ENCODE results near the gene AMBP.

The AMBP gene

DNA sequence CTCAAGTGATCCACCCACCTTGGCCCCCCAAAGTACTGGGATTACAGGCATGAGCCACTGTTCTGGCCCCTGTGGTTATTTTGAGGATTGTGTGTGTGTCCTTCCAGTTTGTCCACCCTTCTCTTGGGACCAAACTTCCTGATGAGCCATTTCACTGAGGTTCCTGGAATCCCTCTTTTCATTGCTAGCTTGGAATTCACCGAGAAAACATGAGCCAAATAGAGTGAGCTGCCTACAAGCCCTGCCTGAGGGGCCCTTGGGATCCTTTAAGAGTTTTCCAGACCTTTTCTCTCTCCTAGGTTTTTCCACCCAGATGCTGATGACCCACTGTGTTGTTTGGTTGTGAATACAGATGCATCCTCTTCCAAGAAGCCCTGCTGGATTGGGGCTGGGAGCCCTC is 34.2 kb upstream of the AMBP start:
- no CpG with 5 or more reads among the region's 1 CpG for WGBS, 2 donors (ENCODE audit: extremely low coverage in 2 of 2, insufficient read length in 2 of 2, insufficient replicate concordance in 1 of 2)
- H3K79me1 ChIP-seq (ENCODE audit: low read depth, low read length), result no peaks in the 10 kb centered on the region

DNA sequence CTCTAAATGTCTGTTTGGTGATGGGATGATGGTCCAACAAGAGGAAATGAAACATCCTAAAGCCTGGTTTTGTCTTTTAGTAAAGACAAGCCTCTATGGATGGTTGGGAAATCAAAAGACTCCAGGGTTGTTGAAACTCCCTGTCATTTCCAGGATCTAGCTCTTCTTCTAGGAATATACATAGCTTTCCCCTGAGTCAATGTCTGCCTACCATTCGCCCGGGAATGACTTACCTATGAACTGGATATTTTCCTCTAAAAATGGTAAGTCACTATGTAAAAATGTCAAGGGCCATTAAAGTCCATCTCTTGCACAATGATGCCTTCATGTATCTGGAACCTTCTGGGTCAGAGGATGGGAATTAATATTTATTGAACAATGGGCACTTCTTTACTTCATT is 32.1 kb upstream of the AMBP start:
- no peak overlapping the region for H2AFZ ChIP-seq (ENCODE audit: low read length)
- H3K4me3 ChIP-seq (ENCODE audit: low read length in 2 of 2), result no peak overlapping the region
- no peak overlapping the region for H3K9ac ChIP-seq (ENCODE audit: low read depth, low read length, poor library complexity)
- H4K8ac ChIP-seq (ENCODE audit: low read depth, low read length), result no peak overlapping the region
- no CpG with 5 or more reads among the region's 2 CpGs for WGBS, 2 donors (ENCODE audit: extremely low coverage in 2 of 2, insufficient read length in 2 of 2, insufficient replicate concordance in 1 of 2)
- no peak overlapping the region for H3K23ac ChIP-seq (ENCODE audit: low read depth, low read length, poor library complexity)
- no peak overlapping the region for H3K18ac ChIP-seq (ENCODE audit: low read length)
- H2BK15ac ChIP-seq (ENCODE audit: low read length), result no peak overlapping the region
- no peak overlapping the region for H2BK120ac ChIP-seq (ENCODE audit: low read depth, low read length)
- no peaks in the 10 kb centered on the region for H3K9me3 ChIP-seq (replicated peaks in 1 of 2; ENCODE audit: control insufficient read depth in 2 of 2, insufficient read depth in 1 of 2, low read depth in 1 of 2, low read length in 2 of 2)
- no peak overlapping the region for H3K4me2 ChIP-seq (ENCODE audit: insufficient read depth, low read length, poor library complexity, severe bottlenecking)
- no peak overlapping the region for H2BK12ac ChIP-seq (ENCODE audit: low read length)
- DNase-seq (ENCODE audit: low spot score), result no peak
- H3K4ac ChIP-seq (ENCODE audit: low read length), result no peak overlapping the region
- H3K4me1 ChIP-seq (ENCODE audit: control insufficient read depth in 2 of 2, insufficient read depth in 1 of 2, low read depth in 1 of 2, low read length in 2 of 2), result peaks cover 3% of the 10 kb centered on the region in 2 donors
- no peaks in the 10 kb centered on the region for H3K79me1 ChIP-seq (ENCODE audit: low read depth, low read length)
- H3K27me3 ChIP-seq (ENCODE audit: control insufficient read depth in 3 of 3, insufficient read depth in 3 of 3, low read depth in 1 of 3, low read length in 3 of 3), result peaks cover 0 to 27% (median 0%) of the 10 kb centered on the region in 3 experiments
- H4K91ac ChIP-seq (ENCODE audit: low read depth, low read length, poor library complexity), result no peak overlapping the region
- H2BK5ac ChIP-seq (ENCODE audit: low read length), result no peak overlapping the region
- no peak overlapping the region for H2AK5ac ChIP-seq (ENCODE audit: low read depth, low read length)
- H3K36me3 ChIP-seq (replicated peaks in 1 of 2; ENCODE audit: control insufficient read depth in 2 of 2, insufficient read depth in 2 of 2, low read length in 2 of 2), result no peaks in the 10 kb centered on the region
- H3K27ac ChIP-seq (replicated peaks; ENCODE audit: low read length), result no peak overlapping the region
- H3K14ac ChIP-seq (ENCODE audit: low read length), result no peak overlapping the region

More for the DNA sequence above, 34.2 kb upstream of the AMBP start:
- H3K27me3 ChIP-seq (ENCODE audit: control insufficient read depth in 3 of 3, insufficient read depth in 3 of 3, low read depth in 1 of 3, low read length in 3 of 3), result peaks cover 0 to 34% (median 0%) of the 10 kb centered on the region in 3 experiments
- H2AK5ac ChIP-seq (ENCODE audit: low read depth, low read length), result no peak overlapping the region
- no peak overlapping the region for H3K9ac ChIP-seq (ENCODE audit: low read depth, low read length, poor library complexity)
- no peak overlapping the region for H3K18ac ChIP-seq (ENCODE audit: low read length)
- no peak overlapping the region for H3K4ac ChIP-seq (ENCODE audit: low read length)
- no peak overlapping the region for H4K8ac ChIP-seq (ENCODE audit: low read depth, low read length)
- H2BK12ac ChIP-seq (ENCODE audit: low read length), result no peak overlapping the region
- H3K27ac ChIP-seq (replicated peaks; ENCODE audit: low read length), result no peak overlapping the region
- no peak overlapping the region for H4K91ac ChIP-seq (ENCODE audit: low read depth, low read length, poor library complexity)
- H3K4me2 ChIP-seq (ENCODE audit: insufficient read depth, low read length, poor library complexity, severe bottlenecking), result no peak overlapping the region
- no peak for DNase-seq (ENCODE audit: low spot score)
- no peak overlapping the region for H3K4me3 ChIP-seq (ENCODE audit: low read length in 2 of 2)
- no peak overlapping the region for H2BK5ac ChIP-seq (ENCODE audit: low read length)
- no peaks in the 10 kb centered on the region for H3K36me3 ChIP-seq (replicated peaks in 1 of 2; ENCODE audit: control insufficient read depth in 2 of 2, insufficient read depth in 2 of 2, low read length in 2 of 2)
- H2BK15ac ChIP-seq (ENCODE audit: low read length), result no peak overlapping the region
- H3K23ac ChIP-seq (ENCODE audit: low read depth, low read length, poor library complexity), result no peak overlapping the region
- no peak overlapping the region for H2BK120ac ChIP-seq (ENCODE audit: low read depth, low read length)
- no peaks in the 10 kb centered on the region for H3K9me3 ChIP-seq (replicated peaks in 1 of 2; ENCODE audit: control insufficient read depth in 2 of 2, insufficient read depth in 1 of 2, low read depth in 1 of 2, low read length in 2 of 2)
- H2AFZ ChIP-seq (ENCODE audit: low read length), result no peak overlapping the region
- H3K4me1 ChIP-seq (ENCODE audit: control insufficient read depth in 2 of 2, insufficient read depth in 1 of 2, low read depth in 1 of 2, low read length in 2 of 2), result peaks cover 3 to 5% of the 10 kb centered on the region in 2 donors
- H3K14ac ChIP-seq (ENCODE audit: low read length), result no peak overlapping the region

DNA sequence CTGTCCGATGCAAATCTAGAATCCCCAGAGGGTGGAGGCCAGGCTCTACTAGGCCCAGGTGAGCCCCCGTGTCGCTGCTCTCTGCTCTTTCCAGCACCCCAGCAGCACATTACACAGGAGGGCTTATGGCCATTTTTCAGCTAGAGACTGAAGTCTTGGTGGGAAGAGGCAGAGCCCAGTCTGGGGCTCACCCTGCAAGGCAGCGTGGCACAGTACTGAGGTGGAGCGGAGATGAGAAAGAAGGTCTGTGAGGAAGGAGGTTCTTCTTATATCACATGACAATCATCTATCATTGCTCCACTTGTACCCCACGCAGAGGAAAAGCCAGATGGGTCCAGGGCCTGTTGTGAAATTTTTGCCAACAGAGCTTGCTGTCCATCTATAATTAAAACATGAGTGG is 31.0 kb upstream of the AMBP start:
- Histone ChIP-seq H3K27me3 (ENCODE audit: control insufficient read depth in 3 of 3, insufficient read depth in 3 of 3, low read depth in 1 of 3, low read length in 3 of 3) (peaks cover 0 to 33% (median 0%) of the 10 kb centered on the region in 3 experiments), H2BK120ac (ENCODE audit: low read depth, low read length) (peak overlapping the region; percentile 19), H3K4me3 (ENCODE audit: low read length in 2 of 2) (no peak overlapping the region), H3K79me1 (ENCODE audit: low read depth, low read length) (no peaks in the 10 kb centered on the region), H2AK5ac (ENCODE audit: low read depth, low read length) (no peak overlapping the region), H3K36me3 (replicated peaks in 1 of 2; ENCODE audit: control insufficient read depth in 2 of 2, insufficient read depth in 2 of 2, low read length in 2 of 2) (no peaks in the 10 kb centered on the region), H3K4me1 (ENCODE audit: control insufficient read depth in 2 of 2, insufficient read depth in 1 of 2, low read depth in 1 of 2, low read length in 2 of 2) (peaks cover 3% of the 10 kb centered on the region in 2 donors), H2BK5ac (ENCODE audit: low read length) (no peak overlapping the region), H3K4me2 (ENCODE audit: insufficient read depth, low read length, poor library complexity, severe bottlenecking) (no peak overlapping the region), H4K8ac (ENCODE audit: low read depth, low read length) (peak overlapping the region; percentile 19), H3K23ac (ENCODE audit: low read depth, low read length, poor library complexity) (no peak overlapping the region), H2BK12ac (ENCODE audit: low read length) (peak overlapping the region; percentile 92), H2BK15ac (ENCODE audit: low read length) (peak overlapping the region; percentile 54), H3K18ac (ENCODE audit: low read length) (peak overlapping the region; percentile 20), H3K9ac (ENCODE audit: low read depth, low read length, poor library complexity) (no peak overlapping the region), H3K4ac (ENCODE audit: low read length) (no peak overlapping the region), H3K9me3 (replicated peaks in 1 of 2; ENCODE audit: control insufficient read depth in 2 of 2, insufficient read depth in 1 of 2, low read depth in 1 of 2, low read length in 2 of 2) (no peaks in the 10 kb centered on the region), H3K14ac (ENCODE audit: low read length) (no peak overlapping the region), H2AFZ (ENCODE audit: low read length) (peak overlapping the region; percentile 83), H3K27ac (replicated peaks; ENCODE audit: low read length) (no peak overlapping the region), H4K91ac (ENCODE audit: low read depth, low read length, poor library complexity) (no peak overlapping the region)
- WGBS, 2 donors (ENCODE audit: extremely low coverage in 2 of 2, insufficient read length in 2 of 2, insufficient replicate concordance in 1 of 2), result no CpG with 5 or more reads among the region's 6 CpGs
- DNase-seq (ENCODE audit: low spot score), result no peak

DNA sequence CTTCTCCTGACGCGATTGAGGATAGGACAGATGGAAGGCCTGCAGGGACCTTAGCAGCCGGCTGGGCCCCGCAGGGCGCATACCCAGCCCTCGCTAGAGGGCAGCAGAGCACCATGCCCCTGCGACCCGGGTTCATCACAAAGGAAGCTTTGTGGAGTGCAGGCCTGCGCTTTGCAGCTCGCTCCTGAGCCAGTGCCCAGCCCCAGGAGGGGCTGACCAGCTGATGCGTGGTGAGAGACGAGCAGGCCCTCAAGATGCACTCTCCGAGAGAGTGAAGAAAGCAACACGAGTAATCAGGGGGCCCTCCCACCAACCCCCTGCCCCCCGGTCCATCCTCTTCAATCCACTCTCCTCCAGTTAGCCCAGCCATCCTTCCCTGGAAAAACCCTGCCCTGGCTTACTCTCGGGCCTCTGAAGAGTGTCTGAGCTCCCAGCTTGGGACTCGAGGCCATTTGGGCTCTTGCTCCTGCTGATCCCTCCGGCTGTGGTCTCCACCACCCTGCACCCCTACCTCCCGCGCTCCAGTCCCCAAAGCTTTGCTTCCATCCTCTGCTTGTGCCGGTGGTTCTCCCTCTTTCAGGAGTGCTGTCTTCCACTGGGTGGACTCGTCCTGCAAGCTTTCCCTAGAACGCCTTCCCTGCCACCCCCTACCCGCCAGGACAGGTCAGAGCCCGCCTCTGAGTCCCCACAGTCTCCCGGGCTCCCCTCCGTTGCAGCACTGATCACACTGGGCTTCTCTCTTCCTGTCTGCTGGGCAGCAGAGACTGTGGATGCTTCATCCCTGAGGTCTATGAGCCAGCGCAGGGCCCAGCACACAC is 30.1 kb upstream of the AMBP start:
- Histone ChIP-seq H2AFZ (ENCODE audit: low read length) (peak overlapping the region; percentile 83), H3K4me2 (ENCODE audit: insufficient read depth, low read length, poor library complexity, severe bottlenecking) (no peak overlapping the region)

More for the DNA sequence above, 30.1 kb upstream of the AMBP start:
- Histone ChIP-seq H3K4me1 (ENCODE audit: control insufficient read depth in 2 of 2, insufficient read depth in 1 of 2, low read depth in 1 of 2, low read length in 2 of 2) (peaks cover 3% of the 10 kb centered on the region in 2 donors), H2BK120ac (ENCODE audit: low read depth, low read length) (no peak overlapping the region), H3K4me3 (ENCODE audit: low read length in 2 of 2) (no peak overlapping the region), H2BK12ac (ENCODE audit: low read length) (no peak overlapping the region), H3K79me1 (ENCODE audit: low read depth, low read length) (no peaks in the 10 kb centered on the region), H3K23ac (ENCODE audit: low read depth, low read length, poor library complexity) (no peak overlapping the region), H3K9ac (ENCODE audit: low read depth, low read length, poor library complexity) (no peak overlapping the region), H4K91ac (ENCODE audit: low read depth, low read length, poor library complexity) (peak overlapping the region; percentile 22), H3K36me3 (replicated peaks in 1 of 2; ENCODE audit: control insufficient read depth in 2 of 2, insufficient read depth in 2 of 2, low read length in 2 of 2) (no peaks in the 10 kb centered on the region), H3K27me3 (ENCODE audit: control insufficient read depth in 3 of 3, insufficient read depth in 3 of 3, low read depth in 1 of 3, low read length in 3 of 3) (peaks cover 0 to 31% (median 0%) of the 10 kb centered on the region in 3 experiments), H2AK5ac (ENCODE audit: low read depth, low read length) (peak overlapping the region; percentile 8), H3K14ac (ENCODE audit: low read length) (no peak overlapping the region), H3K9me3 (replicated peaks in 1 of 2; ENCODE audit: control insufficient read depth in 2 of 2, insufficient read depth in 1 of 2, low read depth in 1 of 2, low read length in 2 of 2) (no peaks in the 10 kb centered on the region), H3K27ac (replicated peaks; ENCODE audit: low read length) (no peak overlapping the region), H3K4ac (ENCODE audit: low read length) (no peak overlapping the region), H2BK15ac (ENCODE audit: low read length) (peak overlapping the region; percentile 6), H2BK5ac (ENCODE audit: low read length) (peak overlapping the region; percentile 10), H4K8ac (ENCODE audit: low read depth, low read length) (no peak overlapping the region), H3K18ac (ENCODE audit: low read length) (peak overlapping the region; percentile 86)
- WGBS, 2 donors (ENCODE audit: extremely low coverage in 2 of 2, insufficient read length in 2 of 2, insufficient replicate concordance in 1 of 2), result no CpG with 5 or more reads among the region's 28 CpGs
- peak; percentile 87 for DNase-seq (ENCODE audit: low spot score)
